Hepatocyte (in vitro differentiated cells): ENCODE data around the gene SENP1.

Source experiments
- EZH2 ChIP-seq: fragments of 200-600 bp; sonication (generic); IDR thresholded peaks from 2 replicates; pipeline ENCODE4 v1.6.1; 2016; ENCODE audit warnings: antibody characterized with exemption, mild to moderate bottlenecking, borderline replicate concordance
- EZH2phosphoT487 ChIP-seq: fragments of 200-600 bp; sonication (generic); IDR thresholded peaks from one replicate; pipeline ENCODE4 v1.6.1; 2018; ENCODE audit warnings: antibody characterized with exemption, mild to moderate bottlenecking, low read depth, moderate library complexity; ENCODE audit not compliant: unreplicated experiment, severe bottlenecking
- TF ChIP-seq, protein P1 (sequence below): fragments of 200-600 bp; sonication (generic); IDR thresholded peaks from 2 replicates; pipeline ENCODE4 v1.5.1; 2016; ENCODE audit warnings: antibody characterized with exemption, mild to moderate bottlenecking; ENCODE audit not compliant: poor library complexity

GRCh38 chr12:48013287-48013686 is 92.6 kb downstream of the SENP1 start:
- TF ChIP-seq, protein P1, sequence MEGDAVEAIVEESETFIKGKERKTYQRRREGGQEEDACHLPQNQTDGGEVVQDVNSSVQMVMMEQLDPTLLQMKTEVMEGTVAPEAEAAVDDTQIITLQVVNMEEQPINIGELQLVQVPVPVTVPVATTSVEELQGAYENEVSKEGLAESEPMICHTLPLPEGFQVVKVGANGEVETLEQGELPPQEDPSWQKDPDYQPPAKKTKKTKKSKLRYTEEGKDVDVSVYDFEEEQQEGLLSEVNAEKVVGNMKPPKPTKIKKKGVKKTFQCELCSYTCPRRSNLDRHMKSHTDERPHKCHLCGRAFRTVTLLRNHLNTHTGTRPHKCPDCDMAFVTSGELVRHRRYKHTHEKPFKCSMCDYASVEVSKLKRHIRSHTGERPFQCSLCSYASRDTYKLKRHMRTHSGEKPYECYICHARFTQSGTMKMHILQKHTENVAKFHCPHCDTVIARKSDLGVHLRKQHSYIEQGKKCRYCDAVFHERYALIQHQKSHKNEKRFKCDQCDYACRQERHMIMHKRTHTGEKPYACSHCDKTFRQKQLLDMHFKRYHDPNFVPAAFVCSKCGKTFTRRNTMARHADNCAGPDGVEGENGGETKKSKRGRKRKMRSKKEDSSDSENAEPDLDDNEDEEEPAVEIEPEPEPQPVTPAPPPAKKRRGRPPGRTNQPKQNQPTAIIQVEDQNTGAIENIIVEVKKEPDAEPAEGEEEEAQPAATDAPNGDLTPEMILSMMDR = no peak
- TF ChIP-seq EZH2 = no peak
- TF ChIP-seq EZH2phosphoT487 = no peak
